ENCODE measurements around the gene FEM1B.
A peak's percentile ranks its signal among the peaks of the same experiment; 100 is the strongest.

Gene FEM1B

GRCh38 chr15:68326711-68327354, 49.3 kb downstream of the FEM1B start:
- no peak for DNase-seq (ENCODE audit: low spot score)

- DNase-seq (ENCODE audit: low spot score): no peak
These were observed 50.9 kb downstream of the FEM1B start for GRCh38 chr15:68328443-68328842.

- no peak for DNase-seq (ENCODE audit: low spot score)
These were observed 51.4 kb downstream of the FEM1B start for GRCh38 chr15:68328964-68329363.

- DNase-seq (ENCODE audit: low spot score): no peak
These were observed 52.9 kb downstream of the FEM1B start for GRCh38 chr15:68330416-68330815.

GRCh38 chr15:68330901-68331300, 53.4 kb downstream of the FEM1B start:
- DNase-seq (ENCODE audit: low spot score): peak; percentile 54

- DNase-seq (ENCODE audit: low spot score): no peak
These were observed 54.7 kb downstream of the FEM1B start for GRCh38 chr15:68332266-68332665.

- no peak for DNase-seq (ENCODE audit: low spot score)
These were observed 56.4 kb downstream of the FEM1B start for GRCh38 chr15:68333775-68334470.

GRCh38 chr15:68334661-68335124, 57.1 kb downstream of the FEM1B start:
- DNase-seq (ENCODE audit: low spot score): no peak

GRCh38 chr15:68335251-68335650, 57.7 kb downstream of the FEM1B start:
- DNase-seq (ENCODE audit: low spot score): no peak

- DNase-seq (ENCODE audit: low spot score): no peak
These were observed 58.1 kb downstream of the FEM1B start for GRCh38 chr15:68335655-68336054.

- no peak for DNase-seq (ENCODE audit: low spot score)
These were observed 59.0 kb downstream of the FEM1B start for GRCh38 chr15:68336516-68336915.

GRCh38 chr15:68337826-68338225, 60.3 kb downstream of the FEM1B start:
- DNase-seq (ENCODE audit: low spot score): no peak

GRCh38 chr15:68339481-68339880, 61.9 kb downstream of the FEM1B start:
- DNase-seq (ENCODE audit: low spot score): no peak

GRCh38 chr15:68340726-68341671, 63.5 kb downstream of the FEM1B start:
- no peak for DNase-seq (ENCODE audit: low spot score)

GRCh38 chr15:68341760-68342725, 64.5 kb downstream of the FEM1B start:
- DNase-seq (ENCODE audit: low spot score): no peak

GRCh38 chr15:68343579-68344225, 66.2 kb downstream of the FEM1B start:
- DNase-seq (ENCODE audit: low spot score): peak; percentile 41

- no peak for DNase-seq (ENCODE audit: low spot score)
These were observed 67.1 kb downstream of the FEM1B start for GRCh38 chr15:68344600-68344999.

Data from iPS-NIHi11 (cell line).